GM21723 (cell line): ENCODE measurements around the gene DIDO1.
A peak's percentile ranks its signal among the peaks of the same experiment; 100 is the strongest.
"Not testable (repeated sequence)": the region's sequence is repeated elsewhere in the genome, so short reads cannot be mapped to it uniquely, and the experiment has no call there.

ENCODE experiments used
- ATAC-seq: cut with Tn5 transposase; IDR thresholded peaks from one replicate; pipeline ENCODE4 v1.9.1; 2021; ENCODE audit warnings: mild to moderate bottlenecking, moderate library complexity; ENCODE audit not compliant: unreplicated experiment

DIDO1 gene

DNA sequence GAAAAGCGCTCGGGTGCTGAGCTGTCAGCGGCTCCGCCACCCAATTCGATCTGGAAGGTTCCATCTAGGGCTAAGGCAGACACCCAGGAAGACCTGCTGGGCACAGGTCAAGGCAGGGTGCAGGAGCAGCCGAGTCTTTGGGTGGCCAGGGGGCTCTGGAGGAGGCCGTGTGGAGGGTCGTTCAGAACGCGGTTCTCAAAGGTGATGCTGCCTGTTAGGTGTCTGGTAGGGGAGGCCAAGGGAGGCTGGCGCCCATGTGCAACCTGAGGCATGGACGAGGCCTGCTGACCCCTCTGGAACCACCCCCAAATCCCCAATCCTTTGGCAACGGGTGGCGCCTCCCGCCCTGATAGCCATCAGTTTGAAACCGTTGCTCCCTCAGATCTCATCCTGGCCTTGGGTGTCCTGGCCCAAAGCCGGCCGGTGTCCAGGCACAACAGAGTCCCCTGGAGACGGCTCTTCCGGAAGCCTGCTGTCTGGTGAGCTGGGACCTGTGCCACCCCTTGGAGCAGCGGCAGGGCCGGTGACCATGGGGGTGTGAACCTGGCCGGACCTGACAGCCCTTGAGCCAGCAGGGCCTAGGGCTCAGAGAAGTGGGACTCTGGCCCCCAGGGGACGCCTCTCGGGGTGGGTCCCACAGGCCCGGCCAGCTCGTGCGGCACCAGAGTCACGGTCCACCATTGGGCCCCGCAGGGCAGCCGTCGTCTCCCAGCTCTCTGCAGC lies 36.7 kb upstream of the DIDO1 start:
- no peak for ATAC-seq

DNA sequence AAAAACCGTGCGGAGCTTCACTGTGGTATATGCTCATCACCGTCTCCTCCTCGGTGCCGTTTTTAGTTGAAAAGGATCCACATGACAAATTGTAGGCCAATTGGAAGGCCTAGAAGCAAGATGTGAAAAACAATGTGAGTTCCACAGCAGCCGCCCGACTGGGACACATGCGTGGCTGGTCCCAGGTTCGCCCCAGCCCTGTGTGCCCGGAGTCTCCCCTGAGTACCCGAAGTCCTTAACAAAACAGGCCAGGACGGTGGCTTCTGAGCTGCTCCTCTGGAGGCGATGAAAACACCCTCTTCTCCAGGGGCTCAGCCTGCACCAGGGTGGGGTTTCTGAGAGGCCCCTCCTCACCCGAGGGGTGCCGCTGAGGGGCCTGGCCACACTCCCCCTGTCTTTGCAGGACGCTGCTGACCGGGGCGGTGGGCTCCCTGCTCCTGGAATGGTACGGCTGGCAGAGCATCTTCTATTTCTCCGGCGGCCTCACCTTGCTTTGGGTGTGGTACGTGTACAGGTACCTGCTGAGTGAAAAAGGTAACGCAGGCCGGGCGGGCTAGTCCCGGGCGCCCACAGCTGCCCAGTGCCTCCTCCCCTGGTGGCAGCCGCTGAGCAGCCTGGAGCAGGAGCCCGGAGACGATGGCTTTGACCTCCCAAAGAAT lies 36.0 kb upstream of the DIDO1 start:
- no peak for ATAC-seq

DNA sequence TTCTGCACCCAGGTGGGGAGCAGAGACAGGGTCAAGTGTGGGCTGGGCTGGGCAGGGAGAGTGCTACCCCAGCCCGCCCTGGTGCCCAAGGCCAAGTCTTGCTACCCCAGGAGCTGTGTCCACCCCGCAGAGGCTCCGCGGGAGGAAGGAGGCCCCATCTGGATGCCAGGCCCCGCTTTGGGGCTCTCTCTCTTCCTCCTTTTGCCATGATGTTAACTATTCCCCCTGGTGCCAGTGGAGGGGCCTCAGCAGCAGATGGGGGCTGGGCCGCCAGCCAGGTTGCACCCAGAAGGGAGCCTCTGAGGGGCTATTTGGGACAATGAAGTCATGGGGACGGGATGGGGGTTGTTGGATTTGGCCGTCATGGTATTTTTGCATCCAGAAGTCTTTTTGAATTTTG lies 35.5 kb upstream of the DIDO1 start:
- ATAC-seq: no peak

DNA sequence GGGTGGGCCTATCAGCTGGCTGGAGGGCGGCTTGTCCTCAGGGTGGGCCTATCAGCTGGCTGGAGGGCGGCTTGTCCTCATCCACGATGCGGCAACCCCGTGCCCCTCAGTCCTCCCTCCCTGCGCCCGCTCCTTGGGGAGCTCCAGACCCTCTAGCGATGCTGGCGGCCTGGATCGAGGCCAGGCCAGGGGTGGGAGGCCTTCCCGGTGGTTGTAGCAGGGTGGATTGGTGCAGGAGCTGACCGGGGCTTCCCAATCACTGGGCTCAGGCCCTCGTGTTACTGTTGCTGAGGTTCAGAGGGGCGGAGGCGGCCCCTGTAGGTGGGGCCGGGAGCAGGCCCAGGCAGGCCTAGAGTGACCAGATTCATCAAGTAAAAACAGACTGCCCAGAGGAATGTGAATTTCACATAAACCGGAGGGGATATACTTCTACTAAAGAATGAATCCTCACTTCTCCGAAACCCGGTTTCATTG lies 35.0 kb upstream of the DIDO1 start:
- ATAC-seq: no peak

DNA sequence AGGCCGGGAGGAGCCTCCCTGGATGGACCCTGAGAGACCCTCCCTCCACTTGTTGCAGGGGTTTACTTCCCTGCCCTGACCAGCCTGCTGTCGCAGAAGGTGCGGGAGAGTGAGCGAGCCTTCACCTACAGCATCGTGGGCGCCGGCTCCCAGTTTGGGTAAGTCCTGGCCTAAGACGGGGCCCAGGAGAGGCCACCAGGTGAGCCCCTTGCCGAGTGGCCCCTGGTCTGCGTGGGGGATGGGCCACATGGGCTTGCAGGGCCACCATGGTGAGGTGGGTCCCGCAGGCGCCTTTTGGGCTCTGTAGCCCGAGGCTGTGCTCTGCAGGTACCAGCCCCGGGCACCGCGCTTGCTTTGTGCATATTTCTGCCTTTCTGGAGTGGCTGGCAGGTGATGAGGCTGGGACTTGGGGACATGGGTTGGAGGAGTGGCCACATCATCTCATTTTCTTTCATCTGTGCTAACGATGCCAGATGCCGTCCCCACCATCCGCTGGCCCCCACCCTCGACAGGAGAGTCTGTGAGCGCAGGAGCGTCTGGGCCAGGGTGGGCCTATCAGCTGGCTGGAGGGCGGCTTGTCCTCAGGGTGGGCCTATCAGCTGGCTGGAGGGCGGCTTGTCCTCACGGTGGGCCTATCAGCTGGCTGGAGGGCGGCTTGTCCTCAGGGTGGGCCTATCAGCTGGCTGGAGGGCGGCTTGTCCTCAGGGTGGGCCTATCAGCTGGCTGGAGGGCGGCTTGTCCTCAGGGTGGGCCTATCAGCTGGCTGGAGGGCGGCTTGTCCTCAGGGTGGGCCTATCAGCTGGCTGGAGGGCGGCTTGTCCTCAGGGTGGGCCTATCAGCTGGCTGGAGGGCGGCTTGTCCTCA lies 34.4 kb upstream of the DIDO1 start:
- ATAC-seq: not testable (repeated sequence)

GRCh38 chr20:62959998-62960436 lies 33.7 kb upstream of the DIDO1 start:
- no peak for ATAC-seq

GRCh38 chr20:62959101-62959971 lies 33.0 kb upstream of the DIDO1 start:
- ATAC-seq: no peak

DNA sequence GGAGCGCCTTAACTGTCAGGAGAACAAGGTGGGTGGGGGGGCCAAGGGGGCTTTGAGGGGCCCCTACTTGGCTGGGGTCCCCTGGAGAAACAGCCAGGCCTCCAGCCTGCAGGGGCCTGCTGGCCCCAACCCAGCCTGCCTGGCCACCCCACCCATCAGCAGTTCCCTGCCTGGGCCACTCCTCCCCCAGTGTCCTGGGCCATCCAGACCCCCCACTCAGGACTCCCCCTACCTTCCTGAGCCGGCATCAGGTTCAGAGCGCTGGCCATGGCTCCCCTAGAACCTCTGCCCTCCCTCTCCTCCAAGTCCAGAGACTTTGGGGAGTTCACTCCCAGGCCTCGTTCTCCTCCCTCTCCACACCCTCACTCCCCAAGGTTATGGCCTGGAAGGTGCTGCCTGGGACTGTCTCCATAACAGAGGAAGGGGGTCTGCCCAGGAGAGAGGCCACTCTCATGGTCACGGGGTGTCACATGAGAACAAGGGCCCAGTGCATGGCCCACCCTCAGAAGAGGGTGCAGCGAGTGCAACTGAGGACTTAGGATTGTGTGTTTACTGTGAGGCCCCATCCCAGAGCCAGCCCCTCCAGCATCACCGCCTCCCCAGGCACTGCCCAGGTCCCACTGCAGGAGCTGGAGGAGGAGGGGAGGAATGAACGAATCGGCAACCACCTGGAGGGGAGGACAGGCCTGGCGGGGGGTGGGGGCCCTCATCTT lies 32.2 kb upstream of the DIDO1 start:
- no peak for ATAC-seq

DNA sequence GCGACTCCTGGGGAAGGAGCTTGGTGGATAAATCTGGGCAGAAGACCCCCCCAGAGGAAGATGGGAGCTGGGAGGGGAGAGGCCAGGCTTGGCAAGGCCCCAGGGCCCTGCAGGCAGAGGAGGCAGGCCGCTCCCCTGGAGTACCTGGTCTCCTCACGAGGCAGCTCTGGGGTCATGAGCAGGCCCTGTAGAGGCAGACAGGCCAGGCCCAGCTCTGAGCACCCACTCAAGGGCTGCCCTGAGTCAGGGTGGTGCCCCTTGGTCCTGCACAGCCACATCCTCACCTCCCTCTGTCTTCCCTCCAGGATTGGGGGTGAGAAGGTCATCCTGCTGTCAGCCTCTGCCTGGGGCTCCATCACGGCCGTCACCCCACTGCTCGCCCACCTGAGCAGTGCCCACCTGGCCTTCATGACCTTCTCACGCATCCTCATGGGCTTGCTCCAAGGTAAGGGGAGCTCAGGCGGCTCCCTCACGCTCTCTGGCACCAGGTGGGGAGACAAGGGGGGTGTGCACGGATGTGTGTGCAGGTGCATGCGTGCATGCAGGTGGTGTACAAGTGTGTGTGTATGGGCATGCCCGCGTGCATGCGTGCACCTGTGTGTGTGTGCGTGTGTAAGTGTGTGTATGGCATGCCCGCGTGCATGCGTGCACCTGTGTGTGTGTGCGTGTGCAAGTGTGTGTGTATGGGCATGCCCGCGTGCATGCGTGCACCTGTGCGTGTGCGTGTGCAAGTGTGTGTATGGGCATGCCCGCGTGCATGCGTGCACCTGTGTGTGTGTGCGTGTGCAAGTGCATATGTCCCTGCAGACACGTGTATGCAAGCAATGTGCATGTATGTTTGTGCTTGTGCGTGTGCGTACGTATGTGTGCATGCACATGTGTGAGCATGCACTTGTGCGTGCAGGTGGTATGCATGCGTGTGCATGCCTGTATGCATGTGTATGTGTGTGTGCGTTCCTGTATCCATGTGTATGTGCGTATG lies 31.1 kb upstream of the DIDO1 start:
- no peak for ATAC-seq

GRCh38 chr20:62956387-62957135 lies 30.3 kb upstream of the DIDO1 start:
- ATAC-seq: no peak

DNA sequence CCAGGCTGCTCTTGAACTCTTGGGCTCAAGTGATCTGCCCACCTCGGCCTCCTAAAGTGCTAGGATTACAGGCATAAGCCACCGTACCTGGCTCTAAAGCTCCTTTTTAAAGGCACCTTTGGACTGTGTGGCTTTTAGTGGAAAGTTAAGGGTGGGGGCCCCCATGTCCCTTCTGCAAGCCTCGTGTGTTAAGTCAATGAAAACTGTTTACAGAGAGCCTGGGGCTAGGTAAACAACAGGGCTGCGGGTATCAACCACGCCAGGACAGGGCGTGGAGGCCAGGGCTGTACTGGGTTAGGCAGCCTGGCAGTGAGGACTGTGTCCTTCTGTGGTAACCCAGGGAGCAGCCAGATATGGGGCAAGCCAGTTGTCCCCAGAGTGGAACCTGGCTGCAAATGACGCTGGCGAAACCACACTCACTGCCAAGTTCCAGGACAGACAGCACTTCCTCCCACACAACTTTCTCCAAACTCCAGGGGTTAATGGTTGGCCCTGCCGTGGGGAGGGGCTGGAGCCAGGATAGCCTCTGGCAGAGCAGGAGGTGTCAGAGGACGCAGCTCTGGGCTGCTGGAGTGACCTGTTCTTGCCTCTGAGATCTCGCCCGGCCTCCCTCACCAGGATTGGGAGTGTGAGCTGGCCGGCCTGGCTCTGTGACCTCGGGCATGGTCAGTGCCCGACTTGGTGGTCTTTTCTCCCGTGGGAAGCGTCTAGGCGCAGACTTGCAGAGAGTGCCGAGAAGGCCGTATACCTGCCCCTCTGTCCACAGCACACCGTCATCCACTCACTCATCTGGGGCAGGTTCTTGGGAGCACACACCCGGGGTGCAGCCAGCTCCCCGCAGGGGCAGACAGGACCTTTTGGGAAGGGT lies 29.4 kb upstream of the DIDO1 start:
- ATAC-seq: no peak

DNA sequence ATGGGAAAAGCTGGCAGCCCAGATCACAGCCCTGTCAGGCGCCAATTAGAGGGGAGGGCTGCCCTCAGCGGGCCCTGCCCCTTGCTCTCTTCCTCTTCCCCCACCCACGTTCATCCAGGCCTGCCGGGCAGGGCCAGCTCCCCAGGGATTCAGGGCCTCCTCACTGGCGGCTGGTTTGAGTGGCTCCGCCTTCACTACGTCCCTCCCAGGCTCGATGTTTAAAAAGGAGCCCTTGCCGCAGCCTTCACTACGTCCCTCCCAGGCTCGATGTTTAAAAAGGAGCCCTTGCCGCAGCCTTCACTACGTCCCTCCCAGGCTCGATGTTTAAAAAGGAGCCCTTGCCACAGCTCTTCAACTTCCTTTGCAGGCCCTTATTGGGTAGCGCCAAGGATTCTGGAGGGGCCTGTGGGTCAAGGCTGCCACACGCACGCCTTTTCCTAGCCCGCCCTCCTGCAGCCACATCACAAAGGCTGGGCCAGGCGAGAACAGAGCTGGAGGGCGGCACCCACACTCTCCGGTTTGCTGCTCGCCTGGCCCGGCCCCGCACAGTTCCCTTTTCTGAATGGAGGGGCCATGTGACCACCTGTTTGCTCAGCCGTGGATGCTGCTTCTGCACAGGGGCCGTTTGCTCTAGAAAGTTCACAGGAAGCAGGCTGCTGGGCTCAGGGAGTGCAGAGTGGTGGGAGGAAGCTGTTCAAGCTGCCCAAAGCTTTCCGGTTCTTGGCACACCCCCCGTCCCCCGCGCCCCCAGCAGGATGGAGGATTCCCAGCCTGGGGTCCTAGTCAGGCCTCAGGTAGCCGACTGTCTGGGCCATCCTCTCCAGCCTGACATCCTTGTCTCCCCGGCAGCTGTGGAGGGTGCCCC lies 27.8 kb upstream of the DIDO1 start:
- ATAC-seq: peak; percentile 76

DNA sequence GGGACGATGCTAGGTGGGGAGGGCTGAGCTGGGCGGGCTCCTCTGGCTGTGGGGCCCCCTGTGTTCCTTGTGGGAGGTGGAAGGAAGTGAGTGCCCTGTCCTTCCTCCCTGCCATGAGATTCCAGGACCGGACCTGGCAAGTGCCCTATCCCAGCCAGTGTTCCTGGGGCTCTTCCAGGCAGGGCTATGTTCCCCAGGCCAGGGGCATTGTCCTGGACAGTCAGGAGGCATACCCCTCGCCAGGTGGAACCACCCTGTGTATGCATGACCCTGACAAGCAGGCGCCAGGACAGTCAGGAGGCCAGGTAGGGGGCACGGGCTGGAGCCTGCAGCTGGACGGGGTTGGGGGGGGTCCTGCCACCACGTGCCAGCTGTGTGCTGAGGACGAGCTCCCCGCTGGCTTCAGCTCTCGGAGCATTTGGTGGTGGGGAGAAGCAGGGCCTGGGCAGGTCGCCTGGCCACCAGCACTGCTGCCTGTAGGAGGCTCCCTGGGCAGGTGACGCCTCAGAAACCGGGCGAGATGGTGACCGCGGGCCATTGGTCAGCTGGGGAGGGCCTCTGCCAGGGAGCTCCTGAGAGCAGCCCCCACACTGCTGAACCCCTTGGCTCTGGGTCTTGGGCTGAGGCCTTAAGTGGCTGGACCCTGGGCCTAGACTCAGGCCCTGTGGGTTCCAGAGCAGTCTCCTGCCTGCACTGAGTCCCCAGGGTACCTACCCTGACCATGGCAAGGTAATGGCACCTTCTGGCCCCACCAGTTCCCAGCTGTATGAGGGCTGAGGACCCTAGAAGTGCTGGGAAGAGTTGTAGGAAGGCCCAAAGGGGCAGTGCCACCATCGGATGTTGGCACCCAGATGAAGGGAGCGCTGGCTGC lies 26.9 kb upstream of the DIDO1 start:
- ATAC-seq: peak; percentile 1

GRCh38 chr20:62952373-62952967 lies 26.2 kb upstream of the DIDO1 start, which contains the start of gene SLC17A9:
SLC17A9 (plus strand) TSS chr20:62952709; CDS start chr20:62952831, 122 bp downstream.
- ATAC-seq: peak; percentile 43
